OCI-LY1 (cell line): ENCODE results near the gene OSBPL3.
A peak's percentile ranks its signal among the peaks of the same experiment; 100 is the strongest.

Experiments used
- H2AFZ ChIP-seq: fragments of 200-600 bp; sonication (generic), shearing (Covaris generic); 2 replicates; pipeline ENCODE4 v1.6.0; 2014; ENCODE audit warnings: antibody characterized with exemption, mild to moderate bottlenecking, low read length
- H3F3A ChIP-seq: fragments of 200-600 bp; sonication (generic), shearing (Covaris generic); 2 replicates; pipeline ENCODE4 v1.6.0; 2014; ENCODE audit warnings: mild to moderate bottlenecking, antibody characterized with exemption, low read length, moderate library complexity; ENCODE audit not compliant: insufficient read depth
- H3K27ac ChIP-seq: fragments of 200-600 bp; sonication (generic); 2 replicates; pipeline ENCODE4 v1.5.1; 2014; ENCODE audit warnings: low read length, mixed run types, mild to moderate bottlenecking, low read depth; ENCODE audit not compliant: poor library complexity, severe bottlenecking
- H3K27me3 ChIP-seq: fragments of 200-600 bp; sonication (generic); 2 replicates; pipeline ENCODE4 v1.6.0; 2014; ENCODE audit warnings: antibody characterized with exemption, mild to moderate bottlenecking, low read length, moderate library complexity; ENCODE audit not compliant: insufficient read depth
- H3K36me3 ChIP-seq: fragments of 200-600 bp; sonication (generic); 2 replicates; pipeline ENCODE4 v1.6.1; 2014; ENCODE audit warnings: mild to moderate bottlenecking, antibody characterized with exemption, low read length, moderate library complexity, mixed read lengths; ENCODE audit not compliant: insufficient read depth
- H3K4me1 ChIP-seq: fragments of 200-600 bp; sonication (generic); 2 replicates; pipeline ENCODE4 v1.5.1; 2014; ENCODE audit warnings: mild to moderate bottlenecking, low read length, moderate library complexity; ENCODE audit not compliant: insufficient read depth, severe bottlenecking
- H3K4me2 ChIP-seq: fragments of 200-600 bp; sonication (generic), shearing (Covaris generic); 2 replicates; pipeline ENCODE4 v1.6.1; 2014; ENCODE audit warnings: low read length
- H3K4me3 ChIP-seq: fragments of 200-600 bp; sonication (generic); 2 replicates; pipeline ENCODE4 v1.5.1; 2014; ENCODE audit warnings: low read length, low read depth, mild to moderate bottlenecking, mixed read lengths; ENCODE audit not compliant: poor library complexity, severe bottlenecking
- H3K79me2 ChIP-seq: fragments of 200-600 bp; shearing (Covaris generic); 2 replicates; pipeline ENCODE4 v1.6.1; 2016; ENCODE audit warnings: mixed run types, low read length, mixed read lengths; ENCODE audit not compliant: insufficient read depth
- H3K9ac ChIP-seq: fragments of 200-600 bp; sonication (generic), shearing (Covaris generic); 2 replicates; pipeline ENCODE4 v1.6.1; 2014; ENCODE audit warnings: mild to moderate bottlenecking, low read length, mixed read lengths
- H3K9me2 ChIP-seq: fragments of 200-600 bp; sonication (generic), shearing (Covaris generic); 2 replicates; pipeline ENCODE4 v1.6.1; 2014; ENCODE audit warnings: low read depth, mild to moderate bottlenecking, low read length, mixed read lengths
- H3K9me3 ChIP-seq: fragments of 200-600 bp; shearing (Covaris generic); 2 replicates; pipeline ENCODE4 v1.6.1; 2014; ENCODE audit warnings: low read length, mixed read lengths
- H4K20me1 ChIP-seq: fragments of 200-600 bp; sonication (generic), shearing (Covaris generic); 2 replicates; pipeline ENCODE4 v1.6.0; 2016; ENCODE audit warnings: mild to moderate bottlenecking, low read length; ENCODE audit not compliant: insufficient read depth
- CTCF ChIP-seq: fragments of 200-600 bp; sonication (generic), shearing (Covaris generic); IDR thresholded peaks from 2 replicates; pipeline ENCODE4 v1.5.1; 2017; ENCODE audit warnings: mild to moderate bottlenecking, antibody characterized with exemption, low read length, moderate library complexity, mixed read lengths
- EZH2 ChIP-seq: fragments of 200-600 bp; sonication (generic), shearing (Covaris generic); IDR thresholded peaks from 2 replicates; pipeline ENCODE4 v1.8.0; 2017; ENCODE audit warnings: borderline replicate concordance, mixed run types, mild to moderate bottlenecking, antibody characterized with exemption, low read length, moderate library complexity, mixed read lengths

OSBPL3 gene

GRCh38 chr7:24903559-24903958 is 76.4 kb downstream of the OSBPL3 start:
- H3K27me3 ChIP-seq = no peaks in the 10 kb centered on the region
- H3K4me2 ChIP-seq = no peak overlapping the region; the same call in 1 of the 2 replicates
- TF ChIP-seq EZH2 (no peak), CTCF (no peak)
- no peaks in the 10 kb centered on the region for H3K9me3 ChIP-seq
- peaks cover 74% of the 10 kb centered on the region for H3K4me1 ChIP-seq
- H4K20me1 ChIP-seq = no peaks in the 10 kb centered on the region
- H3K4me3 ChIP-seq = no peak overlapping the region
- no peaks in the 10 kb centered on the region for H3K9me2 ChIP-seq
- H3K79me2 ChIP-seq = peaks cover 84% of the 10 kb centered on the region
- peaks cover 15% of the 10 kb centered on the region; the same call in 1 of the 2 replicates for H3K36me3 ChIP-seq
- peak overlapping the region; percentile 93 for H3K27ac ChIP-seq
- peaks cover 8% of the 10 kb centered on the region; the same call in 1 of the 2 replicates for H3F3A ChIP-seq
- H2AFZ ChIP-seq = no peak overlapping the region
- H3K9ac ChIP-seq = no peak overlapping the region

DNA sequence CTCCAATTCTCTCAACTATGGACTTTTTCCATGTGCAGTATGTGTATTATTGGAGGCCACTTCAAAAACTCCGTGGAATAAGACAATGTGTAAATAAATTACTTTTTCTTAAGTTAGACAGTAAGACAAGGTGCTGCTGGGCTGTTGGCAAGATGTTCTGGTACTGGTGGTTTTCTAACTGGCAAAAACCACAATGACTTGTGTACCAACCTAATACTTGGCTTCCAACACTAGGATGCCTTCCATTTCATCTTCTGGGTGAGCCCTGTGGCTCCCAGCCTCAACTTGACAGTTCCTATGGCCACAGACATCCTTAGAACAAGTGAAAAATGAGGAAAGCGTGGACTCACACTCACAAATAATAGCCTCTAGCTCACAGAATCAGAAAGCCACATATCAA is 77.0 kb downstream of the OSBPL3 start:
- no peaks in the 10 kb centered on the region for H3K9me2 ChIP-seq
- H3K27me3 ChIP-seq = no peaks in the 10 kb centered on the region
- no peak overlapping the region for H2AFZ ChIP-seq
- no peak overlapping the region for H3K9ac ChIP-seq
- H3K9me3 ChIP-seq = no peaks in the 10 kb centered on the region
- peaks cover 8% of the 10 kb centered on the region; the same call in 1 of the 2 replicates for H3F3A ChIP-seq
- peaks cover 84% of the 10 kb centered on the region for H3K79me2 ChIP-seq
- peaks cover 74% of the 10 kb centered on the region for H3K4me1 ChIP-seq
- TF ChIP-seq EZH2 (no peak), CTCF (no peak)
- H4K20me1 ChIP-seq = no peaks in the 10 kb centered on the region
- no peak overlapping the region for H3K4me3 ChIP-seq
- peak overlapping the region; percentile 93 for H3K27ac ChIP-seq
- H3K36me3 ChIP-seq = peaks cover 15% of the 10 kb centered on the region; the same call in 1 of the 2 replicates
- peak overlapping the region; percentile 13; the same call in 1 of the 2 replicates for H3K4me2 ChIP-seq

DNA sequence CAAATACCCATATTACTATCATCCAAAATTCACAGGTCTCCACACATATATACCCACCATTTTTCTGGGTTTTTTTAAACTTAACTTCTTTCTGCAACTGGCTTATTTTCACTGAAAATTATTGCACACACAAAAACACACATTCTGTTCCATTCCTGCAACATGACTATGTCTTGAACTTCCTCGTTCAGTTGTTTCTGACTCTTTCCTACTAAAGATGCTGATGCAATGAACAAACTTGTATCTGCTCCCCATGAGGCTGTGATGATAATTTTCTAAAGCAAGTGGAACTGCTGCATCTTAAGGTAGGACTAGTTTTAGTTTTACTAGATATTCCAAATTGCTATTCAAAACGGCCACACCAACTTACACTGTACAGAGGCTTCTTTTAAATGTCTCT is 77.7 kb downstream of the OSBPL3 start:
- H3K9ac ChIP-seq = no peak overlapping the region
- peaks cover 83% of the 10 kb centered on the region for H3K79me2 ChIP-seq
- no peak for TF ChIP-seq CTCF
- no peak for TF ChIP-seq EZH2
- peaks cover 15% of the 10 kb centered on the region; the same call in 1 of the 2 replicates for H3K36me3 ChIP-seq
- no peaks in the 10 kb centered on the region for H3K9me3 ChIP-seq
- peak overlapping the region; percentile 93 for H3K27ac ChIP-seq
- peaks cover 74% of the 10 kb centered on the region for H3K4me1 ChIP-seq
- H3K9me2 ChIP-seq = no peaks in the 10 kb centered on the region
- H4K20me1 ChIP-seq = no peaks in the 10 kb centered on the region
- peak overlapping the region; percentile 6; the same call in 1 of the 2 replicates for H3K4me2 ChIP-seq
- peaks cover 8% of the 10 kb centered on the region; the same call in 1 of the 2 replicates for H3F3A ChIP-seq
- no peak overlapping the region for H2AFZ ChIP-seq
- no peaks in the 10 kb centered on the region for H3K27me3 ChIP-seq
- H3K4me3 ChIP-seq = no peak overlapping the region
